WTC11 (cell line): ENCODE results near the gene CD40. TPM values are rescaled to one million over a fixed set of nuclear protein-coding genes. Genes with fewer than 3 reads are reported as not detected.

Experiments used
- ATAC-seq: fragments of 200-7000 bp; cut with Tn5 transposase; 2 replicates; pipeline ENCODE4 v1.10.0; 2021; ENCODE audit warnings: mild to moderate bottlenecking, moderate library complexity
- CTCF ChIA-PET: fragments of 300-600 bp; sonication (Branson Sonifier 250); formaldehyde crosslinking; loops from one replicate; lab custom pipeline; 2021; ENCODE audit warnings: antibody characterized with exemption; lab: Charles Lee
- POLR2A ChIA-PET: fragments of 350-600 bp; sonication (Branson Sonifier 250); formaldehyde crosslinking; loops from one replicate; lab custom pipeline; 2021; ENCODE audit warnings: antibody characterized with exemption; lab: Charles Lee
- DNase-seq: peaks from one replicate; pipeline ENCODE4 v3.0.0; 2021; ENCODE audit warnings: low spot score
- H3K27ac Mint-ChIP-seq: 2 replicates; pipeline ENCODE4 v1.8.0; 2021; ENCODE audit warnings: mixed read lengths
- H3K27me3 Mint-ChIP-seq: 2 replicates; pipeline ENCODE4 v1.8.0; 2021; ENCODE audit warnings: low read depth, mild to moderate bottlenecking, moderate library complexity, mixed read lengths
- H3K36me3 Mint-ChIP-seq: 2 replicates; pipeline ENCODE4 v1.8.0; 2021; ENCODE audit warnings: mixed read lengths
- H3K4me1 Mint-ChIP-seq: 2 replicates; pipeline ENCODE4 v1.8.0; 2022; ENCODE audit warnings: mixed read lengths
- H3K4me3 Mint-ChIP-seq: 2 replicates; pipeline ENCODE4 v1.8.0; 2021; ENCODE audit warnings: mild to moderate bottlenecking, moderate library complexity, mixed read lengths
- H3K9me3 Mint-ChIP-seq: 2 replicates; pipeline ENCODE4 v1.8.0; 2021; ENCODE audit warnings: mixed read lengths
- ATF1 ChIP-seq: sonication (generic); formaldehyde crosslinking; IDR thresholded peaks from 2 replicates; pipeline ENCODE4 v1.8.1; 2023; ENCODE audit warnings: mild to moderate bottlenecking, moderate library complexity, missing genetic modification reagents
- CBFB ChIP-seq: sonication (generic); formaldehyde crosslinking; IDR thresholded peaks from 2 replicates; pipeline ENCODE4 v1.8.1; 2022; ENCODE audit warnings: mild to moderate bottlenecking, low read depth, missing genetic modification reagents
- CREM ChIP-seq: sonication (generic); formaldehyde crosslinking; IDR thresholded peaks from 2 replicates; pipeline ENCODE4 v1.8.1; 2022; ENCODE audit warnings: mild to moderate bottlenecking, missing genetic modification reagents, moderate library complexity
- CTCF ChIP-seq: fragments of 200-600 bp; IDR thresholded peaks from 2 replicates; pipeline ENCODE4 v1.8.0; 2022; ENCODE audit warnings: antibody characterized with exemption
- E2F4 ChIP-seq: sonication (generic); formaldehyde crosslinking; IDR thresholded peaks from 2 replicates; pipeline ENCODE4 v1.8.1; 2022; ENCODE audit warnings: low read depth, mild to moderate bottlenecking, moderate library complexity, missing genetic modification reagents, borderline replicate concordance
- ESRRA ChIP-seq: sonication (generic); formaldehyde crosslinking; IDR thresholded peaks from 2 replicates; pipeline ENCODE4 v1.8.1; 2022; ENCODE audit warnings: mild to moderate bottlenecking, missing genetic modification reagents, borderline replicate concordance
- GRHL2 ChIP-seq: fragments of 250-450 bp; sonication (Bioruptor Pico); IDR thresholded peaks from 2 replicates; pipeline ENCODE4 v1.8.0; 2022; ENCODE audit warnings: mild to moderate bottlenecking, moderate library complexity; ENCODE audit not compliant: insufficient replicate concordance, severe bottlenecking
- GTF2I ChIP-seq: fragments of 250-450 bp; sonication (Bioruptor Pico); conservative IDR thresholded peaks from 2 replicates; pipeline ENCODE4 v1.4.0; 2021; ENCODE audit warnings: mild to moderate bottlenecking
- HMGA2 ChIP-seq: fragments of 250-450 bp; sonication (Bioruptor Pico); IDR thresholded peaks from 2 replicates; pipeline ENCODE4 v1.4.0; 2021; ENCODE audit warnings: mild to moderate bottlenecking, moderate library complexity
- KAT7 ChIP-seq: sonication (generic); formaldehyde crosslinking; IDR thresholded peaks from 2 replicates; pipeline ENCODE4 v1.8.1; 2023; ENCODE audit warnings: missing genetic modification reagents, mild to moderate bottlenecking, borderline replicate concordance
- MAX ChIP-seq: sonication (generic); formaldehyde crosslinking; IDR thresholded peaks from 2 replicates; pipeline ENCODE4 v1.8.0; 2022; ENCODE audit warnings: mild to moderate bottlenecking, missing genetic modification reagents
- NFATC4 ChIP-seq: fragments of 250-450 bp; sonication (Bioruptor Pico); IDR thresholded peaks from 2 replicates; pipeline ENCODE4 v1.9.0; 2021; ENCODE audit warnings: mild to moderate bottlenecking
- NR1H2 ChIP-seq: sonication (generic); formaldehyde crosslinking; IDR thresholded peaks from 2 replicates; pipeline ENCODE4 v1.9.0; 2021; ENCODE audit warnings: mild to moderate bottlenecking, moderate library complexity, missing genetic modification reagents
- NR2C2 ChIP-seq: sonication (generic); formaldehyde crosslinking; IDR thresholded peaks from 2 replicates; pipeline ENCODE4 v1.8.0; 2022; ENCODE audit warnings: mild to moderate bottlenecking, missing genetic modification reagents
- SMAD4 ChIP-seq: sonication (generic); formaldehyde crosslinking; IDR thresholded peaks from 2 replicates; pipeline ENCODE4 v1.8.0; 2022; ENCODE audit warnings: mild to moderate bottlenecking, missing genetic modification reagents
- SOX15 ChIP-seq: fragments of 250-450 bp; sonication (Bioruptor Pico); IDR thresholded peaks from 2 replicates; pipeline ENCODE4 v1.9.0; 2021; ENCODE audit warnings: mild to moderate bottlenecking
- SP1 ChIP-seq: sonication (generic); formaldehyde crosslinking; conservative IDR thresholded peaks from 2 replicates; pipeline ENCODE4 v1.8.1; 2022; ENCODE audit warnings: missing genetic modification reagents
- TCF7 ChIP-seq: sonication (generic); formaldehyde crosslinking; IDR thresholded peaks from 2 replicates; pipeline ENCODE4 v1.8.0; 2022; ENCODE audit warnings: mild to moderate bottlenecking, low read depth, missing genetic modification reagents, moderate library complexity
- ZMAT4 ChIP-seq: fragments of 250-450 bp; sonication (Bioruptor Pico); IDR thresholded peaks from 2 replicates; pipeline ENCODE4 v1.9.0; 2021; ENCODE audit warnings: mild to moderate bottlenecking
- ZNF121 ChIP-seq: sonication (generic); formaldehyde crosslinking; IDR thresholded peaks from 2 replicates; pipeline ENCODE4 v1.8.0; 2023; ENCODE audit warnings: missing genetic modification reagents
- ZNF671 ChIP-seq: fragments of 250-450 bp; sonication (Bioruptor Pico); IDR thresholded peaks from 2 replicates; pipeline ENCODE4 v1.8.0; 2021; ENCODE audit warnings: mild to moderate bottlenecking
- total RNA-seq: library from RNA; stranded (reverse); gene quantifications from 3 replicates; pipeline ENCODE4 v1.2.3, GENCODE V29; 2021
- TF ChIP-seq, protein P1 (sequence below): sonication (generic); formaldehyde crosslinking; IDR thresholded peaks from 2 replicates; pipeline ENCODE4 v1.8.0; 2022; ENCODE audit warnings: mild to moderate bottlenecking, missing genetic modification reagents
- TF ChIP-seq, protein P2 (sequence below): sonication (generic); formaldehyde crosslinking; IDR thresholded peaks from 2 replicates; pipeline ENCODE4 v1.8.1; 2023; ENCODE audit warnings: mild to moderate bottlenecking, missing genetic modification reagents, moderate library complexity
- TF ChIP-seq, protein P3 (sequence below): sonication (generic); formaldehyde crosslinking; IDR thresholded peaks from 2 replicates; pipeline ENCODE4 v1.8.1; 2022; ENCODE audit warnings: missing genetic modification reagents, borderline replicate concordance

The CD40 gene
- total RNA-seq, 1 experiment from 2014 or later = 14.8 TPM

DNA sequence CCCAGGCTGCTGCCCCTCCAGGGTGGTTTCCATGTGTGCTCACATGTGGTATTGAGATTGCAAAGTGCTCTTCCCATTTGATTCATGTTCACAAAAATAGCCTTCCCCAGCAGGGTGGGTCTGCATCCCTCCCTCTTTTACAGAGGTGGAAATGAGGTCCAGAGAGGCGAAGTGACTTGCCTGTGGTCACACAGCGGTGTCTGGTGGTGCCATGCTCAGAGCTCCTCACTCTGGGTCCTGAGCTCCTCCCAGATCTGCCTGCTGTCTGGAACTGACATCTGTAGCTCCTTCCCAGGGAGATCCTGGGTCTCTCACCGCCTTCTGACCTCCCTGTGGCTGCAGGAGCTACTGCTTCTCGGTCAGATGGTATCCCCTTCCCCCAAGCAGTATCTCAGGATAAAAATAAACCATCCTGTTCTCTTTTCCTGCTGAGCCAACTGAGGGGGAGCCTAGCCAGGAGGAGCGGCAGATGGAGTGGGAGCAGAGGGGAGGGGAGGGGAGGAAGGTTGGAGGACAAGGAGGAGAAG lies 11.9 kb downstream of the CD40 start:
- H3K4me1 Mint-ChIP-seq = peaks cover 6% of the 10 kb centered on the region
- no peak for DNase-seq
- peaks cover 4% of the 10 kb centered on the region; the same call in 1 of the 2 replicates for H3K36me3 Mint-ChIP-seq
- TF ChIP-seq CREM (CRISPR knock-in tag) = no peak
- TF ChIP-seq SOX15 (CRISPR knock-in tag) = no peak
- no peak for TF ChIP-seq CTCF
- TF ChIP-seq GTF2I (CRISPR knock-in tag) = no peak
- TF ChIP-seq, protein P1, sequence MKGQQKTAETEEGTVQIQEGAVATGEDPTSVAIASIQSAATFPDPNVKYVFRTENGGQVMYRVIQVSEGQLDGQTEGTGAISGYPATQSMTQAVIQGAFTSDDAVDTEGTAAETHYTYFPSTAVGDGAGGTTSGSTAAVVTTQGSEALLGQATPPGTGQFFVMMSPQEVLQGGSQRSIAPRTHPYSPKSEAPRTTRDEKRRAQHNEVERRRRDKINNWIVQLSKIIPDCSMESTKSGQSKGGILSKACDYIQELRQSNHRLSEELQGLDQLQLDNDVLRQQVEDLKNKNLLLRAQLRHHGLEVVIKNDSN = no peak
- no peak for TF ChIP-seq ATF1 (CRISPR knock-in tag)
- TF ChIP-seq NR1H2 (CRISPR knock-in tag) = no peak
- TF ChIP-seq MAX (CRISPR knock-in tag) = no peak
- no peak for TF ChIP-seq KAT7 (CRISPR knock-in tag)
- TF ChIP-seq E2F4 (CRISPR knock-in tag) = no peak
- no peak for TF ChIP-seq ZMAT4 (CRISPR knock-in tag)
- TF ChIP-seq HMGA2 = no peak
- no peak for TF ChIP-seq ZNF121 (CRISPR knock-in tag)
- no peak for TF ChIP-seq CBFB (CRISPR knock-in tag)
- TF ChIP-seq, protein P2, sequence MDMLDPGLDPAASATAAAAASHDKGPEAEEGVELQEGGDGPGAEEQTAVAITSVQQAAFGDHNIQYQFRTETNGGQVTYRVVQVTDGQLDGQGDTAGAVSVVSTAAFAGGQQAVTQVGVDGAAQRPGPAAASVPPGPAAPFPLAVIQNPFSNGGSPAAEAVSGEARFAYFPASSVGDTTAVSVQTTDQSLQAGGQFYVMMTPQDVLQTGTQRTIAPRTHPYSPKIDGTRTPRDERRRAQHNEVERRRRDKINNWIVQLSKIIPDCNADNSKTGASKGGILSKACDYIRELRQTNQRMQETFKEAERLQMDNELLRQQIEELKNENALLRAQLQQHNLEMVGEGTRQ = no peak
- TF ChIP-seq, protein P3, sequence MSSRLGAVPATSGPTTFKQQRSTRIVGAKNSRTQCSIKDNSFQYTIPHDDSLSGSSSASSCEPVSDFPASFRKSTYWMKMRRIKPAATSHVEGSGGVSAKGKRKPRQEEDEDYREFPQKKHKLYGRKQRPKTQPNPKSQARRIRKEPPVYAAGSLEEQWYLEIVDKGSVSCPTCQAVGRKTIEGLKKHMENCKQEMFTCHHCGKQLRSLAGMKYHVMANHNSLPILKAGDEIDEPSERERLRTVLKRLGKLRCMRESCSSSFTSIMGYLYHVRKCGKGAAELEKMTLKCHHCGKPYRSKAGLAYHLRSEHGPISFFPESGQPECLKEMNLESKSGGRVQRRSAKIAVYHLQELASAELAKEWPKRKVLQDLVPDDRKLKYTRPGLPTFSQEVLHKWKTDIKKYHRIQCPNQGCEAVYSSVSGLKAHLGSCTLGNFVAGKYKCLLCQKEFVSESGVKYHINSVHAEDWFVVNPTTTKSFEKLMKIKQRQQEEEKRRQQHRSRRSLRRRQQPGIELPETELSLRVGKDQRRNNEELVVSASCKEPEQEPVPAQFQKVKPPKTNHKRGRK (CRISPR knock-in tag) = no peak
- TF ChIP-seq, all 79 proteins: peak for 0
- ATAC-seq = no peak
- Mint-ChIP-seq H3K9me3 (no peaks in the 10 kb centered on the region), H3K27me3 (peaks cover 17% of the 10 kb centered on the region), H3K27ac (no peak overlapping the region), H3K4me3 (no peak overlapping the region)
- ChIA-PET CTCF (interaction anchor here (0.7 to 7.9 kb wide), 16 partner anchors 11 to 277 kb away, joined by 3 to 118 read pairs (median 8); partner anchors contain the start of genes CD40 and ELMO2), POLR2A (interaction anchor here (1.0 kb wide), 1 partner anchor 219 kb away, joined by 3 read pairs; no protein-coding TSS in a partner anchor)

- Mint-ChIP-seq H3K36me3 (peaks cover 3% of the 10 kb centered on the region; the same call in 1 of the 2 replicates), H3K4me3 (no peak overlapping the region), H3K9me3 (no peaks in the 10 kb centered on the region), H3K27ac (no peak overlapping the region), H3K4me1 (peaks cover 6% of the 10 kb centered on the region), H3K27me3 (peaks cover 17% of the 10 kb centered on the region)
- TF ChIP-seq NR2C2 (CRISPR knock-in tag) (no peak), ESRRA (CRISPR knock-in tag) (no peak), GRHL2 (CRISPR knock-in tag) (no peak), NFATC4 (CRISPR knock-in tag) (no peak), SMAD4 (CRISPR knock-in tag) (no peak), SP1 (no peak), ZNF671 (CRISPR knock-in tag) (no peak), TCF7 (CRISPR knock-in tag) (no peak), NR1H2 (CRISPR knock-in tag) (no peak)
- TF ChIP-seq, protein P2 = no peak
- DNase-seq = no peak
- no peak for ATAC-seq
- ChIA-PET CTCF (interaction anchor here (0.9 to 7.9 kb wide), 12 partner anchors 12 to 276 kb away, joined by 3 to 118 read pairs (median 20); partner anchors contain the start of genes CD40 and ELMO2), POLR2A (interaction anchor here (1.0 kb wide), 1 partner anchor 218 kb away, joined by 3 read pairs; no protein-coding TSS in a partner anchor)
Measured at GRCh38 chr20:46130534-46130933, 12.4 kb downstream of the CD40 start.
